ENCODE results near the gene PRELID3B.

Gene PRELID3B

GRCh38 chr20:59016795-59017492, 25.6 kb downstream of the PRELID3B start:
- no peaks in the 10 kb centered on the region for H3K27me3 ChIP-seq
- no peak for DNase-seq
- TF ChIP-seq CTCF (IDR thresholded peaks at IDR 0.05): no peak
- no peaks in the 10 kb centered on the region for H3K36me3 ChIP-seq
- no peak overlapping the region for H3K4me3 ChIP-seq
- H3K27ac ChIP-seq: no peak overlapping the region
- peaks cover 0 to 4% (median under 1%) of the 10 kb centered on the region in 4 donors for H3K4me1 ChIP-seq
- intact Hi-C loops (cut with DNase I; ENCODE audit: low total_unique reads): no loop called here
- no peaks in the 10 kb centered on the region for H3K9me3 ChIP-seq

GRCh38 chr20:59015812-59016711, 26.5 kb downstream of the PRELID3B start:
- H3K27me3 ChIP-seq: no peaks in the 10 kb centered on the region
- H3K4me1 ChIP-seq: peaks cover 0 to 12% (median 7%) of the 10 kb centered on the region in 4 donors
- no peaks in the 10 kb centered on the region for H3K36me3 ChIP-seq
- no peaks in the 10 kb centered on the region for H3K9me3 ChIP-seq
- DNase-seq: no peak
- no peak overlapping the region for H3K4me3 ChIP-seq
- no peak for TF ChIP-seq CTCF (IDR thresholded peaks at IDR 0.05)
- no peak overlapping the region for H3K27ac ChIP-seq
- intact Hi-C loops (cut with DNase I; ENCODE audit: low total_unique reads): no loop called here

- TF ChIP-seq CTCF (IDR thresholded peaks at IDR 0.05): no peak
- Histone ChIP-seq H3K4me3 (no peak overlapping the region), H3K27ac (no peak overlapping the region), H3K9me3 (no peaks in the 10 kb centered on the region), H3K4me1 (peaks cover 0 to 19% (median 13%) of the 10 kb centered on the region in 4 donors), H3K27me3 (no peaks in the 10 kb centered on the region), H3K36me3 (no peaks in the 10 kb centered on the region)
- DNase-seq: no peak
- intact Hi-C loops (cut with DNase I; ENCODE audit: low total_unique reads): no loop called here
Measured at GRCh38 chr20:59015411-59015810, 27.2 kb downstream of the PRELID3B start.

DNA sequence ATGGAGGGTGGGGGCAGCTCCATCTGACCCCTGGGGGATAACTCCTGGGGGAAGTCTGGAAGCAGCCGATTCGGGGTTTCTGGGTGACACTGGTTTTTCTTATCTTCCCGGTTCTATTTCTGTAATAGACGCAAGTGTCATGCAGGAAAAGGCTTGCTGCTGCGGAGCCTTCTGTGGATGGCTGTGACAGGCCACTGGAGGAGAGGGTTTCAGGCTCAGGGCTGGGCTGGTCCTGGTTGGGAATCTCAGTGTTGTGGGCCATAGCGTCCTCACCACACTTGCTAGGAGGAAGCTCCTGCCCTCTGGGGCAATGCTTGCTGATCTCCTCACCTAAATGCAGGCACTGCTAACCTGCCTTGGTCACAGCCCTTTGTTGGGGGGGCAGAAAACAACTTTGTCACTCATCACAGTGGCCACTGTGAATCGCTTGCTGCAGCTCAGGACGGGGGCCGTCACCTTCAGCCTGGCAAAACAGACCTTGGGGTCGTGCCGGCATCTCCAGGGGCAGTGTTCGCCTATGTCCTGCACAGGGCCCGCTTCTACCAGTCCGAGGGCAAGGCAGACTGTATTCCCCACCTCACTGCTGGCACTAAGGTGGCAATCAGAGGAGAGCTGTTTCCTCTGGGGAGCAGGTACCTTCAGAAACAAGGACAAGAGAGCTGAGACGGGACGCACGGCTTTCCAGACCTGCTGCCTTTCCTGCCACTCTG, 27.8 kb downstream of the PRELID3B start:
- H3K9me3 ChIP-seq: no peaks in the 10 kb centered on the region
- no peak overlapping the region for H3K4me3 ChIP-seq
- no peaks in the 10 kb centered on the region for H3K27me3 ChIP-seq
- H3K36me3 ChIP-seq: no peaks in the 10 kb centered on the region
- intact Hi-C loops (cut with DNase I; ENCODE audit: low total_unique reads): no loop called here
- H3K27ac ChIP-seq: peak overlapping the region in 1 of 2 donors; percentile 10
- H3K4me1 ChIP-seq: peaks cover 0 to 25% (median 15%) of the 10 kb centered on the region in 4 donors
- no peak for DNase-seq
- TF ChIP-seq CTCF (IDR thresholded peaks at IDR 0.05): no peak

DNA sequence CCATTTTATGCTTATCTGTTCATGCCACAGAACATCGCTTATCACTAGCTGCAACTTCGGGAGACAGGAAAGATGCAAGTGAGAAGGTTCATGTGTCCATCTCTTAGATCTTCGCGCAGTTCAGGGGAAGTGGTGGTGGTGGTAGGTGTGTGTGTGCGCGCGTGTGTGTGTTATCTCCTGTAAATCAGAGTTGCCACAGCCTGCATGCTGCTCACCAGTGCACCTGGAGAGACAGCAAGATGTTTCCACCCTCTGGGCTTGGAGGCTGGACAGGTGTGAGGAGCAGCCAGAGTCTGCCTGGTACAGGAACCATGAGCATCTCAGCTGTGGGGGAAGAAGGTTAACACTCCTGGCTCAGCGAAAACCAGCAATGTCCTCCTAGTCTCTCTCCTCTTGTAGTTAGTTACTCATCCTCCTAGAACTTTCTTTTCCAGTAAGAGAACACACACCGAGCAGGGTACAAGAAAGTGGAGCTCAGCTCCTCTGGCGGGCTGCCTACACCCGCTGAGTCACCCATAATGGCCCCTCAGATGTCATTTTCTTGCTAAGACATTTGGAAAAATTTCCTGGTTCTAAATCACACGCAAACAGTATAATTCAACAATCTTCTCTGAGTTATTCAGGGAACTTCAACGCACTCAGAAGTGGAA, 28.5 kb downstream of the PRELID3B start:
- no peaks in the 10 kb centered on the region for H3K36me3 ChIP-seq
- TF ChIP-seq CTCF (IDR thresholded peaks at IDR 0.05): no peak
- peaks cover 0 to 28% (median 15%) of the 10 kb centered on the region in 4 donors for H3K4me1 ChIP-seq
- intact Hi-C loops (cut with DNase I; ENCODE audit: low total_unique reads): no loop called here
- no peak for DNase-seq
- H3K4me3 ChIP-seq: no peak overlapping the region
- no peaks in the 10 kb centered on the region for H3K9me3 ChIP-seq
- H3K27ac ChIP-seq: peak overlapping the region in 1 of 2 donors; percentile 10
- no peaks in the 10 kb centered on the region for H3K27me3 ChIP-seq

Data from tibial artery (tissue), 4 donors.